Activated CD8-positive, alpha-beta memory T cell treated with anti-CD3 and anti-CD28 coated beads, Interleukin-2, amount 50 U/mL, for 48 hours (primary cell): ENCODE results near the gene FCRLB.
"Not testable (repeated sequence)": the region's sequence is repeated elsewhere in the genome, so short reads cannot be mapped to it uniquely, and the experiment has no call there.

Experiments
- DNase-seq: peaks from one replicate; pipeline ENCODE4 v3.0.0-alpha.2; 2020

FCRLB gene

DNA sequence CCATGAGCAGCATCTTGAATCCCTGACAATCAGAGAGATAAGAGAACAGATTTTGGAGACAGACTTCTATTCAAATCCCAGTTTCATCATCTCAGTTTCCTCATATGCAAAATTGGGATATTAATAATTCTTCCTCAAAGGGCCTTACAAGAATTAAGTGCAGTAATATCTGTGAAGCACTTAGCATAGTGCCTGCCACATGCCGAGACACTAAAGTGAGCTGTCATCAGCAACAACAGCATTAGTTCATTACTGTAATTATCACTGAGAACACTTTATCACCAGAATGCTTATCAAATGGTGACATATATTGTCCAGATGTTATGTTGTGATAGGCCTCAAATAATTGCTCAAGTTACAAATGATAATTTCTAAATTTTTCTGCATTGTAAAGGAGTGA, 922 bp upstream of the FCRLB start:
- no peak for DNase-seq

GRCh38 chr1:161721738-161722343, 497 bp downstream of the FCRLB start:
- no peak for DNase-seq

- DNase-seq = no peak
Observed at GRCh38 chr1:161722406-161722805, 1.1 kb downstream of the FCRLB start.

DNA sequence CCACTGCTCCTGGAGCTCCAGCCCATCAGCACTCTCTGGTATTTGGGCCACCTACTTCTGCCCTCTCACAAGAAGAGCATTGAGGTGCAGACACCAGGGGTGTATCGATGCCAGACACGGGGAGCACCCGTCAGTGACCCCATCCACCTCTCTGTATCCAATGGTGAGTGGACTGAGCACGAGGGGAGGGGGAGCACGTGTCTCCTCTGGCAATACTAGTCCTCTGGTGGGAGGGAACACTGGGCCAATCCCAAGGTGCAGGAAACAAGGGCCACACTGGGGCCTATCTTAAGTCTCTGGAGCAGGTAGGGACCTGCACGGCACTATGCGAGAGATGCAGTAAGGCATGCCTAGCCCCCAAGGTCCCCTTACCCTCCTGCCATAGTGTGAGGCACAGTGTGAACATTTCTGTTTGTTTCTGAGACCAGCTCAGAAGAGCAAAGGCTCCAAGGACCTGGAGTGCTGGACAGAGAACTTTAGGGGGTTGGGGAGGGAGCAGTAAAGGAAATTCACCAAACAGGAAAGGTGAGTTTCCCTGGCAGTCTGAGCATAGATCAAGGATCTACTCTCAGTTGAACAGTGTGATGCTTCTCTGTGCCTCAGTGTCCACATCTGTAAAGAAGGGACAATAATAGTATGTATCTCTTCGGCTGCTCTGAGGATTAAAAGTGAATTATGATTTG, 2.3 kb downstream of the FCRLB start:
- DNase-seq = no peak

- DNase-seq = not testable (repeated sequence)
Observed at GRCh38 chr1:161725258-161725907, 4.0 kb downstream of the FCRLB start.

DNA sequence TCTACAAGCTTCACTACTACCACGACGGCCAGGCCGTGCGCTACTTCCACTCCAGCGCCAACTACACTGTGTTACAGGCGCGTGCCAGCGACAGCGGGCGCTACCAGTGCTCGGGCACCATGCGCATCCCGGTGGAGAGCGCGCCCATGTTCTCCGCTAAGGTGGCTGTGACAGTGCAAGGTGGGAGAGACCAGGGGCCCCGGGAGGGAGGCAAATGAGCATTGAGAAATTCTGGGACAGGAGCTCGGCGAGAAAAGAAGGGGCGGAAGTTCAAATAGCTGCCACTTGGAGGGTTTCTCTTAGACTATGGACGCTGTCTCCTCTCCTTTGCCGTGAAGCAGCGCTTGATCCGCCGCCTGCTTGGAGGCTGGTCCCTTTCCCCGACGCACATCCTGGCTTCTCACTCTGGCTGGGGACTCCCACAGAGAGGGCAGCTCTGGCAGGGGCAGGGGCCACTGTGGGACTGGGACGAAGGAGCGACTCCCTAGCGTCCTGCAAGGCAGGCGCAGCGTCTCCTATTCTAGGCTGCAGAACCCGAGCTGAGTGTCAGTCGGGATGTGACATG, 4.6 kb downstream of the FCRLB start:
- DNase-seq = peak; percentile 71

DNA sequence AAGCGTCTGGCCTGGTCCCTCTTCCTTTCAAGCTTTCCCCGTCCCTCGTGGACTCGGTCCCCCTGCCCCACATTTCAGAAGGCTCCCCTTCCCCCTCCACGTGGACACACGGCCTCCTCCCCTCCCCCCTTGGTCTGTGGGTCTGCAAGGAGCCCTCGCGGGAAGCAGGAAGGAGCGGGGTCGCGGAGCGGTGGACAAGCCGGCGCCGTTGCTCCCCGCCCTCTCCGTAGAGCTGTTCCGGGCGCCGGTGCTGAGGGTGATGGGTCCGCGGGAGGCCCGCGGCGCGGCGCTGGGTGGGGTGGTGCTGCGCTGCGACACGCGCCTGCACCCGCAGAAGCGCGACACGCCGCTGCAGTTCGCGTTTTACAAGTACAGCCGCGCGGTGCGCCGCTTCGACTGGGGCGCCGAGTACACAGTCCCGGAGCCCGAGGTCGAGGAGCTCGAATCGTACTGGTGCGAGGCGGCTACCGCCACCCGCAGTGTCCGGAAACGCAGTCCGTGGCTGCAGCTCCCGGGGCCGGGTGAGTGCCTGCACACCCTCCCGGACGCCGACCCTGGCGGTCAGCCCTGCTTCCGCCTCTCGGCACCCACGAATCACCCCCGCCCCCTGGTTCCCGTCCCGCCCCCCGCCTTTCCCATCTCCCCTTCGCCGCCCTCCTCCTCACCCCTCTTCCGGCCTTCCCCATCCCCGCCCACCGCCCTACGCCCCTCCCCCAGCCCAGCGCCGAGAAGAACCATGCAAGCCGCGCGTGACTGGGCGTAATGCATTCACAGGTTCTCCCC, 5.3 kb downstream of the FCRLB start:
- DNase-seq = peak; percentile 75

- DNase-seq = peak; percentile 69
Observed at GRCh38 chr1:161727256-161727924, 6.0 kb downstream of the FCRLB start.

DNA sequence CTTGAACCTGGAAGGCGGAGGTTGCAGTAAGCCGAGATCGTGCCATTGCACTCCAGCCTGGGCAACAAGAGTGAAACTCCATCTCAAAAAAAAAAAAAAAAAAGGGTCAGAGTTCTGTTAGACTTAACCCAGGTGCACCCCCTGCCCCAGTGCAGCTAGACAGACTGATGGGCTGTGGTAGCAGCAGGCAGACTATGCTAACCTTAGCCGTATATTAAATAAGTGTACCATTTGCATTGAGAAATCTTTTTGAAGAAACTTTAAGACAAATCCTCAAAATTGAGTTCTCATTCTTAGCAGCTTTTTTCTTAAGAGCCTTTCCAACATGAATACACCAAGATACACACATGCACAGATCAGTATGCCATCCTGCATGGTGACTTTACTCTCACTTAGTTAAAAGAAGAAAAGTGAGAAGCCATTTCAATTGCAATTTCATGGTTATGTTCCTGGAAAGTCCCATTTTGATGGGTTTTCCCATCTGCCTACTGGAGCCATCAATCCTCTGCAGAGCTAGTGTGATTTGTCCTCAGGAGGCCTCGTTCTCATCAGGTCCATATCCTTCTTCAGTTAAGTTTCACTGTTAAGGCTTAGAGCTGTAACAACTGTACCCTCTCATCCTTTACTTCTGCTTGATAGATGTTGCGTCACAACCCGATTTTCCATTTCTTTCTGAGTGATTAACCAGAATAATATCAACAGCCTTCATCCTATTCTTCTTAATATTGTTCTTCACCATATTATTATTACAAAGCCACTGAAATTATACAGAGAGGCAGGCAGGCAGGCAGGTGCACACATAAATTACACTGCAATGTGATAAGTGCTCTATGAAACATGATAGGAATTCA, 7.3 kb downstream of the FCRLB start:
- DNase-seq = no peak

DNA sequence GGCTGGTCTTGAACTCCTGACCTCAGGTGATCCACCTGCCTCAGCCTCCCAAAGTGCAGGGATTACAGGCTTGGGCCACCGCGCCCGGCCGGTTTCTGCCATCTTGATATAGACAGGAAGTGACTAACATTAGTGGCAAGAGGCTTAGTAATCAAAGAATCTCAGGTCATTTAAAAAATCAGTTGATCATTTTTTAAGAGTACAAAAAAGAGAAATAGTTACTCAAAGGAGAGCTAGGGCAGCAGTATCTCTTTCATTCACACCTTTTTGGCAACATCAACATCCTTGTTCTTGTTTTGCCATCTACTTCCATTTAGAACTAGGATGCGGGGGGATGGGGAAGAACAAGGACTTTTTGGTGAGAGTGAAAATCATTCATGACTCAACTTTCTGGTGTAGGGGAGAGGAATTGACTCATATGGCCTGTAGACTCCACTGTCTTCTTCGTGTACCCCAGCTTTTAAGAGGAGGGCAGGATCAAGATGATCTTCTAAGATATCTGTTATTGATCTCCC, 8.8 kb downstream of the FCRLB start:
- DNase-seq = no peak

DNA sequence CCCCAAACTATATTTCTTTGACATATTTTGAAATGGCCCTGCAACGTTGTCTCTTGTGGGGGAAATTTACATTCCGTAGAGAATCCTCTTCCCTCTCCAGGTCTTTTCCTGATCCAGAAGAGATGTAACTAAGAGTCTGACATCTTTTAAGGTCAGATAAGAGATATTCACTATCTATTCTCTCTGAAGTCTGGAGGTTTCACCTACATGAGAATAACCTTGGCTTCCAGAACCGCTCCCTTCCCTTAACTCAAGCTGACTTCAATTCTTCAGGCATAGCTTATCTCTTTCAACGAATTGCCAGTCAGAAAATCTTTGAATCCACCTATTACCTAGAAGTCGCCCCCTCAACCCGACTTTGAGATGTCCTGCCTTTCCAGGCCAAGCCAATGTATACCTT, 9.9 kb downstream of the FCRLB start:
- no peak for DNase-seq

DNA sequence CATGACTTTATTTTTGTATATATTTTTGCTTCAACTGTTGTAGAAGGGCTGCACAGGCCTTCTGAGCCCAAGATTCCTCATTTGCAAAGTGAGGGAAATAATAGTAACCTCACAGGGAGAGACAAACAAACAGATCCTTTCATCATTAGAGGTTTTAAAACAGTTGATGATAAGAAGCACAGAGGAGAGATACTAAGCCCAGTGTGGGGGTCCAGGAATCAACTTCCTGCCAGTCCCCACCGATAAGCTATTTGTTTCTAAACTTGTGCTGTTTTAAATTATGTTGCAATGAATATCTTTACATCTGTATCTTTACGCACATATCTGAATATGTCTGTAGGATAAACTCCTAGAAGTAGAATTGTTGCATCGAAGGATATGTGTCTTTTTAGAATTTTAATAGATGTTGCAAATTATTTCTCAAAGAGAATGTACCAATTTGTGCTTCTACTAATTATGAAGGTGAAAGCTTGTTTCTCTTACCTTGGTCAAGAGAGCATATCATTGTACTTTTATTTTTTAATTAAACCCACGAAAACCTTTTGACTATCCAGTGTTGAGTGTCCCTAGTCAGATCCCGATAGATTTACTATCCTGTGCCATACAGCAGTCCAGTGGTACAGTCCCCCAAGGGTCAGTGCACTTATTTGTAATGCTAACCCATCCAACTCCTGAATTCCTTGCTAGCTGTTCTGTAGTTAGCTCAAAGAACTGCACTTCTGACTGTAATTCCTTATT, 10.8 kb downstream of the FCRLB start:
- no peak for DNase-seq

DNA sequence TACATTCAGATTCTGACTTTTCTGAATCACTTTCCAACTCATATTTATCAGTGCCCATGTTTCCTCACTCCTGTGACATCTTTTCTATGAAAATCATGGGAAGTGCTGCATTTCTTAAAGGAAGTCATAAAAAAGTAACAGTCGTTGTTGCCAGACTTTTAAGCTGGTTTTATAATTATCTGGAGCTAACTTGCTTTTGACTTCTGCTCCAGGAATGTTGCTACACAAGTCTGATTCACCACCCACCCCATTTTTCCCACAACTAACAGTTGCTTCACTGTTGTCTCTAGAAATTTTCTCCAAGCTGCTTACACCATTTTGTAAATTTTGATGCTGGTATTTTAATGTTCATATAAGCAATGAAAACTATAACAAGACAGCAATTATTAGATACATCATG, 12.2 kb downstream of the FCRLB start:
- DNase-seq = no peak

DNA sequence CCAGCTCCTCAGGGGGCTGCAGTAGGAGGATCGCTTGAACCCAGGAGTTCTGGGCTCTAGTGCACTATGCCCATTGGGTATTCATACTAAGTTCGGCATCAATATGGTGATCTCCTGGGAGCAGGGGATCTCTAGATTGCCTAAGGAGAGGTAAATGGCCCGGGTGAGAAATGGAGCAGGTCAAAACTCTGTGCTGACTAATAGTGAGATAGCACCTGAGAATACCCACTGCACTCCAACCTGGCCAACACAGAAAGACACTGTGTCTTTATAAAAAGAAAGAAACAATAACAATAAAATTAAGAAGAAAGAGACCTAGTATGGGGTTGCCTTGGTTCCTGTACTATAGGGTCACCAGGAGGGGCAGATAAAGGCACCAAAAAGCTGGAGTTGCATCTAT, 14.5 kb downstream of the FCRLB start:
- no peak for DNase-seq

DNA sequence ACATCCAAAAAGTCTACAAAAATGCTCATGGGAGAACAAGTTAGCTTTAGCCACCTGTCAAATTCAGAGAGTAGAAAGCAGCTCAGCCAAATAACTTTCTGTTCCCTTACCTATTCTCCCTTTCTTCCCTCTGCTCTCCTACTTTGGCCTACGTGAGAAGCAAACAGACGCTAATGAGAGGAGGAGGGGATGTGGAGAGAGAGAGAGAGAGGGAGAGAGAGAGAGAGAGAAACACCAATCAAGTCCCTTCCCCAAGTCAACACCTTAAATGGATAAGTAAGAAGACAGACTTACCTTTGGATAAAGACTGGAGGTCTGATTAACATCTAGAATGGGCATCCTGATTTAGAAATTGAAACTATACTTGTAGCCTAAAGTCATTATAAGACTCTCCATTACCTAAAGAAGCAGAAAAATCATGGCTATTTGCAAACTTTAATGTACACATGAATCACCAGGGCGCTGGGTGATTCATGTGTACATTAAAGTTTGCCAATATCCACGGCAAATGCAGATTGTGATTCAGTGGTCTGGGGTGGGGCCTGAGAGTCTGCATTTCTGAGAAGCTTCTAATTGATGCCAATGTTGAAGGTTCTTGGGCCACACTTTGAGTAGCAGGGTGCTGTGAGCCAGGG, 15.1 kb downstream of the FCRLB start:
- DNase-seq = no peak

DNA sequence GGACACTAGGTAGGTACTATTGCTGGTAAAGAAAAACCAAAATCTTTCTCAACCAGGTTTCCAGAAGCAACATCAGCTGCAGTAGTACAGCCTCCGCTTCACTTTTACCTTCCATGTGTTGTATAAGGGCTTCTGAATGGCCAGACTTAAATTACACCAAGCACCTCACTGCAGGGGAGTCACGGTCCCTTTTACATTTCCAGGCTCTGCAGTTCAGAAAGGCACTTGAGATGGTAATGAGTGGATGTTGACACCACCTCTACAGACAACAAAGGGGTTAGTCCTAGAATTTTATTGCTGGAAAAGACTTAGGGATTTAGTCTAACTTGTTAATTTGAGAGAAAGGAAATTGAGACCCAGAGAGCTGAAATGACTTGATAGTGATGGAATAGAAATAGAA, 16.3 kb downstream of the FCRLB start:
- DNase-seq = no peak

DNA sequence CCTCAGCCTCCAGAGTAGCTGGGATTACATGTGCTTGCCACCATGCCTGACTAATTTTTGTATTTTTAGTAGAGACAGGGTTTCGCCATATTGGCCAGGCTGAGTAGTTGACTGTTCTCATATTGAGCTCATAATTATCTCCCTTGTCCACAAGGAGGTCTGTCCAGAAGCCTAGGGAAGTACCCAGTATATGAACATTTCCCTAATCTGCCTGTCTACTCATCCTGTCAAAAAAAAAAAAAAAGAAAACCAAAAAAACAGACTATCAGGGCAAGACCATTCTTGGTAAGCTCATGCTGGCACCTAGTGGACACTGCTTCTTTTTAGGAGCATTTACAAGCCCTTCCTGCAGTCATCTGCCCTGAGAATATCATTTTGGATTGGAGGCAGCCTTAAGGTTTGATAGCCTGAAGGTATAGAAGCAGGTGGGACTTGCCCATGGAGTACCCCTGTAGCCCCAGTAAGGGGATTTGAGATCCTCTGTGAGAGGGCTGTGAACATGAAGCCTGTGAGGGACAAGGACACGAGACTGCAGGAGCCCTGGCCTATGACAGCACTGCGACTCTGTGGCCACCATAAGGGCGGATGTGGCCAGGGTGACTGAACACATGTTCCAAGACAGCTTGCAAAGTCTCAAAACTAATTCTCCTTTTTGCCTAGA, 17.4 kb downstream of the FCRLB start:
- DNase-seq = peak; percentile 71

DNA sequence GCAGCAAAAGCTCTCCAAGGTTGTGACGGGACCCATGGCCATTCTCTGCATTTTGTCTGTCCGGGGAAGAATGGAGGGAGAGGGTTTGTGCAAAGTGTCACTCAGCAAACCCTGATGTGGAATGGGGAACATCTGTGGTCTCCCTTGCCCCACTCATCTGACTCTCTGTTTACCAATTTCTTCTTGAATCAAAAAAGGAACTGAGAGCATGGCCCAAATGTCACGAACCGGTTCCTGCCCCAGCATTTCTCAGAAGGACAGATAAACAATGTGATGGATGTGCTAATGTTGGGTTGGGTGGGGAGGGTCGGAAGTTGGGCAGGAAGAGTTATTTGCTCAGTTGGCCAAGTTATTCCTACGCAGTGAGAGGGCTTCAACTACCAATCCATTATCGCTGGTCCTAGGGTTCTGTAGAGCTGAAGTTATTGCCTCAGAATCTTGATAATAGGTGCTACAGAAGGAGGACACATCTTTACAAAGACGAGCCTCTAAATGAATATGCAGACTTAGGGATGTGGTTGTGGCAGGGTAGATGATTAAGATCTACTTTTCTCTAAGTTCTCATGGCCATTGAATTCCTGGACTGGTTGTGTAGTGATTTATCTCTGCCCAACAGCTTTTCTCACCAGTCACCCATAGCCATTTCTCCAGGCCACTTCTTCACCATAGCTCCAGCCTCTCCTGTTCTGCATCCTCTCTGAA, 18.7 kb downstream of the FCRLB start:
- DNase-seq = no peak

GRCh38 chr1:161740921-161741320, 19.6 kb downstream of the FCRLB start:
- DNase-seq = no peak
